Measurements from ENCODE around the gene LRCH1. TPM values are rescaled to one million over a fixed set of nuclear protein-coding genes. Genes with fewer than 3 reads are reported as not detected.

LRCH1 gene
- total and polyA plus RNA-seq, 10 of the 15 experiments (the other 5 are each of a cell fraction or from before 2014, with no cell fraction given), result 5.3 to 48.9 (median 14.4) TPM

DNA sequence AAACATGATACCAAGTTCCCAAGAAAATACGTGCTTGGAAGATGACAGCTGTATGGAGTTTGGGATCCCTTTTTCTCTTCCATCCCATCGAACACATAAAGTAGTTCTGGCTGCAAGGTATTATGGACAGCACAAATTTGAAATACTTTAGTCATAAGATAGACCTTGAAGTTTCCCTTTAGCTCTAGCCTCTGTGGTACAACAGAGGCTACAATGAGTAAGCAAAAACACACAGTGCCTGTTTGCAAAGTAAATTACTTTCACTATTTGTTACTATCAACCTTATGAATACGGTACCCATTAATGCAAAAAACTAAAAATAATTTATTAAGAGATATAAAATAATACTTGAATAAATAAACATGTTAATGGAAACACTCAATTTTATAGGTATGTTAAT, 21.0 kb upstream of the LRCH1 start (continued):
- TF ChIP-seq, protein P1, sequence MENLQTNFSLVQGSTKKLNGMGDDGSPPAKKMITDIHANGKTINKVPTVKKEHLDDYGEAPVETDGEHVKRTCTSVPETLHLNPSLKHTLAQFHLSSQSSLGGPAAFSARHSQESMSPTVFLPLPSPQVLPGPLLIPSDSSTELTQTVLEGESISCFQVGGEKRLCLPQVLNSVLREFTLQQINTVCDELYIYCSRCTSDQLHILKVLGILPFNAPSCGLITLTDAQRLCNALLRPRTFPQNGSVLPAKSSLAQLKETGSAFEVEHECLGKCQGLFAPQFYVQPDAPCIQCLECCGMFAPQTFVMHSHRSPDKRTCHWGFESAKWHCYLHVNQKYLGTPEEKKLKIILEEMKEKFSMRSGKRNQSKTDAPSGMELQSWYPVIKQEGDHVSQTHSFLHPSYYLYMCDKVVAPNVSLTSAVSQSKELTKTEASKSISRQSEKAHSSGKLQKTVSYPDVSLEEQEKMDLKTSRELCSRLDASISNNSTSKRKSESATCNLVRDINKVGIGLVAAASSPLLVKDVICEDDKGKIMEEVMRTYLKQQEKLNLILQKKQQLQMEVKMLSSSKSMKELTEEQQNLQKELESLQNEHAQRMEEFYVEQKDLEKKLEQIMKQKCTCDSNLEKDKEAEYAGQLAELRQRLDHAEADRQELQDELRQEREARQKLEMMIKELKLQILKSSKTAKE (IDR thresholded peaks at IDR 0.05; ENCODE audit: low read depth, poor library complexity, severe bottlenecking), result no peak
- TF ChIP-seq SMC3 (IDR thresholded peaks at IDR 0.05; ENCODE audit: borderline replicate concordance, low read length) (no peak), POLR2A (IDR thresholded peaks at IDR 0.05; ENCODE audit: low read depth, low read length) (no peak)

DNA sequence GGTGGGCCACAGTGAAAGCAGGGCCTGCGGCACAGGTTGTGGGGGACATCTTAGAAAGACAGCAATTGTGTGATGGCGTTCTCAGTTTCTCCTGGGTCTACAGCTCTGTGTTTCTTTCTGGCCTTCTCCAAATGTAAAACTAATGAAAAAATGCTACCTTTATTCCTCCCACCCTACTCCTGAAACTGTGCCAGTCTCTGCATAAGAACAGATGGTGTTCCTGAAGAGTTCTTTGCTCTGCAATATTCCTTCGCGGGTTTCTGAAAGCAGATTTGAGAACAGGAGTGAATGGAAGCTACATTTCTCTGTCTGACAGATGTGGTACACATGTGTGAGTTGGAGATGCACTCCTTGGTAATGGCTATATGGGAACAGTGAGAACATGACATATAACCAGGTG, 18.0 kb upstream of the LRCH1 start:
- Histone ChIP-seq H2AFZ (ENCODE audit: control insufficient read depth, low read depth, low read length) (no peak overlapping the region), H3K9me3 (replicated peaks; ENCODE audit: control insufficient read depth, insufficient read depth, low read length) (no peaks in the 10 kb centered on the region), H4K20me1 (ENCODE audit: control insufficient read depth, insufficient read depth) (no peaks in the 10 kb centered on the region; the same call in 1 of the 2 replicates), H3K4me2 (ENCODE audit: control insufficient read depth, insufficient read depth) (no peak overlapping the region), H3K4me1 (ENCODE audit: control insufficient read depth, insufficient read depth, low read length) (peaks cover under 1% of the 10 kb centered on the region; the same call in 1 of the 2 replicates), H3K27me3 (replicated peaks in 1 of 2; ENCODE audit: control insufficient read depth in 2 of 2, insufficient read depth in 2 of 2, low read length in 1 of 2) (no peaks in the 10 kb centered on the region), H3K36me3 (ENCODE audit: control insufficient read depth in 2 of 2, insufficient read depth in 2 of 2, low read length in 1 of 2) (no peaks in the 10 kb centered on the region), H3K79me2 (ENCODE audit: control insufficient read depth, insufficient read depth, low read length) (no peaks in the 10 kb centered on the region), H3K4me3 (no peak overlapping the region), H3K9ac (ENCODE audit: control insufficient read depth, insufficient read depth, low read length) (no peak overlapping the region), H3K27ac (ENCODE audit: control insufficient read depth, insufficient read depth) (no peak overlapping the region)
- BruUV-seq (replicated peaks), result no TSS peak
- WGBS (ENCODE audit: insufficient coverage, insufficient replicate concordance, low lambda C conversion rate, missing lambda C conversion rate), result 83% methylated on average over 4 of the region's 4 CpGs
- FAIRE-seq (no peak), ATAC-seq (no peak), DNase-seq (ENCODE audit: low read depth, low spot score) (no peak)
- intact Hi-C loops (cut with micrococcal nuclease; ENCODE audit: unreplicated experiment), result no loop called here
- ChIA-PET SMC1A (ENCODE audit: uncharacterized antibody, unreplicated experiment) (interaction anchor here (0.7 kb wide), 1 partner anchor 205 kb away, joined by 3 read pairs; no protein-coding TSS in a partner anchor), RAD21 (ENCODE audit: unreplicated experiment) (no interaction called here), POLR2A (no interaction called here), CTCF (interaction anchor here (1.1 kb wide), 1 partner anchor 17 kb away, joined by 4 read pairs; the partner anchor contains the start of gene LRCH1)
- TF ChIP-seq, protein P2, sequence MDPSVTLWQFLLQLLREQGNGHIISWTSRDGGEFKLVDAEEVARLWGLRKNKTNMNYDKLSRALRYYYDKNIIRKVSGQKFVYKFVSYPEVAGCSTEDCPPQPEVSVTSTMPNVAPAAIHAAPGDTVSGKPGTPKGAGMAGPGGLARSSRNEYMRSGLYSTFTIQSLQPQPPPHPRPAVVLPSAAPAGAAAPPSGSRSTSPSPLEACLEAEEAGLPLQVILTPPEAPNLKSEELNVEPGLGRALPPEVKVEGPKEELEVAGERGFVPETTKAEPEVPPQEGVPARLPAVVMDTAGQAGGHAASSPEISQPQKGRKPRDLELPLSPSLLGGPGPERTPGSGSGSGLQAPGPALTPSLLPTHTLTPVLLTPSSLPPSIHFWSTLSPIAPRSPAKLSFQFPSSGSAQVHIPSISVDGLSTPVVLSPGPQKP (IDR thresholded peaks at IDR 0.05; ENCODE audit: low read depth, low read length), result no peak
- TF ChIP-seq BMI1 (IDR thresholded peaks at IDR 0.05; ENCODE audit: borderline replicate concordance) (no peak), MTA3 (IDR thresholded peaks at IDR 0.05; ENCODE audit: borderline replicate concordance, low read length) (no peak), RAD21 (IDR thresholded peaks at IDR 0.05; ENCODE audit: insufficient read depth, low read depth, low read length) (no peak), CBX5 (IDR thresholded peaks at IDR 0.05; ENCODE audit: low read depth) (no peak), BRCA1 (IDR thresholded peaks at IDR 0.05; ENCODE audit: low read depth, low read length) (no peak), TCF12 (IDR thresholded peaks at IDR 0.05; ENCODE audit: low read depth, low read length) (no peak), IKZF2 (IDR thresholded peaks at IDR 0.05) (no peak), EED (IDR thresholded peaks at IDR 0.05; ENCODE audit: low read depth) (no peak), CREM (IDR thresholded peaks at IDR 0.05; ENCODE audit: low read depth) (no peak), ZSCAN29 (IDR thresholded peaks at IDR 0.05) (no peak), NR2C2 (IDR thresholded peaks at IDR 0.05; ENCODE audit: borderline replicate concordance, control insufficient read depth, insufficient read length, low read depth) (no peak), CBFB (IDR thresholded peaks at IDR 0.05; ENCODE audit: low read depth) (no peak)
- TF ChIP-seq, protein P3, sequence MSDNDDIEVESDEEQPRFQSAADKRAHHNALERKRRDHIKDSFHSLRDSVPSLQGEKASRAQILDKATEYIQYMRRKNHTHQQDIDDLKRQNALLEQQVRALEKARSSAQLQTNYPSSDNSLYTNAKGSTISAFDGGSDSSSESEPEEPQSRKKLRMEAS (IDR thresholded peaks at IDR 0.05; ENCODE audit: low read depth, low read length), result no peak
- TF ChIP-seq, protein P4, sequence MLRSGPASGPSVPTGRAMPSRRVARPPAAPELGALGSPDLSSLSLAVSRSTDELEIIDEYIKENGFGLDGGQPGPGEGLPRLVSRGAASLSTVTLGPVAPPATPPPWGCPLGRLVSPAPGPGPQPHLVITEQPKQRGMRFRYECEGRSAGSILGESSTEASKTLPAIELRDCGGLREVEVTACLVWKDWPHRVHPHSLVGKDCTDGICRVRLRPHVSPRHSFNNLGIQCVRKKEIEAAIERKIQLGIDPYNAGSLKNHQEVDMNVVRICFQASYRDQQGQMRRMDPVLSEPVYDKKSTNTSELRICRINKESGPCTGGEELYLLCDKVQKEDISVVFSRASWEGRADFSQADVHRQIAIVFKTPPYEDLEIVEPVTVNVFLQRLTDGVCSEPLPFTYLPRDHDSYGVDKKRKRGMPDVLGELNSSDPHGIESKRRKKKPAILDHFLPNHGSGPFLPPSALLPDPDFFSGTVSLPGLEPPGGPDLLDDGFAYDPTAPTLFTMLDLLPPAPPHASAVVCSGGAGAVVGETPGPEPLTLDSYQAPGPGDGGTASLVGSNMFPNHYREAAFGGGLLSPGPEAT (IDR thresholded peaks at IDR 0.05; ENCODE audit: low read depth), result no peak
- TF ChIP-seq, protein P5, sequence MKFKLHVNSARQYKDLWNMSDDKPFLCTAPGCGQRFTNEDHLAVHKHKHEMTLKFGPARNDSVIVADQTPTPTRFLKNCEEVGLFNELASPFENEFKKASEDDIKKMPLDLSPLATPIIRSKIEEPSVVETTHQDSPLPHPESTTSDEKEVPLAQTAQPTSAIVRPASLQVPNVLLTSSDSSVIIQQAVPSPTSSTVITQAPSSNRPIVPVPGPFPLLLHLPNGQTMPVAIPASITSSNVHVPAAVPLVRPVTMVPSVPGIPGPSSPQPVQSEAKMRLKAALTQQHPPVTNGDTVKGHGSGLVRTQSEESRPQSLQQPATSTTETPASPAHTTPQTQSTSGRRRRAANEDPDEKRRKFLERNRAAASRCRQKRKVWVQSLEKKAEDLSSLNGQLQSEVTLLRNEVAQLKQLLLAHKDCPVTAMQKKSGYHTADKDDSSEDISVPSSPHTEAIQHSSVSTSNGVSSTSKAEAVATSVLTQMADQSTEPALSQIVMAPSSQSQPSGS (IDR thresholded peaks at IDR 0.05; ENCODE audit: low read length), result no peak
- in situ Hi-C loops (cut with MboI), result no loop called here

Measured in GM12878 (cell line).